Activated B cell treated with CpG ODN at 0.5 μM for 24 hours (primary cell): Measurements from ENCODE around the gene PSMD3. TPM values are rescaled to one million over a fixed set of nuclear protein-coding genes. Genes with fewer than 3 reads are reported as not detected.

ENCODE experiments used
- ATAC-seq: fragments of 200-7000 bp; cut with Tn5 transposase; one replicate; pipeline ENCODE4 v1.10.0; 2021; ENCODE audit warnings: low read depth, mild to moderate bottlenecking, moderate library complexity
- CTCF ChIA-PET: fragments of 350-600 bp; sonication (Branson Sonifier 250); formaldehyde crosslinking; loops from one replicate; lab custom pipeline; 2021; ENCODE audit warnings: antibody characterized with exemption; lab: Charles Lee
- POLR2A ChIA-PET: fragments of 350-600 bp; sonication (Branson Sonifier 250); formaldehyde crosslinking; loops from one replicate; lab custom pipeline; 2021; ENCODE audit warnings: antibody characterized with exemption; lab: Charles Lee
- DNase-seq: peaks from one replicate; pipeline ENCODE4 v3.0.0; 2022
- H3K27ac Mint-ChIP-seq: one replicate; pipeline ENCODE4 v1.8.0; 2020; ENCODE audit warnings: mixed read lengths
- H3K27me3 Mint-ChIP-seq: one replicate; pipeline ENCODE4 v1.8.0; 2021; ENCODE audit warnings: mixed read lengths
- H3K36me3 Mint-ChIP-seq: one replicate; pipeline ENCODE4 v1.8.0; 2021; ENCODE audit warnings: low read depth, mixed read lengths
- H3K4me1 Mint-ChIP-seq: one replicate; pipeline ENCODE4 v1.8.0; 2021; ENCODE audit warnings: mixed read lengths
- H3K4me3 Mint-ChIP-seq: one replicate; pipeline ENCODE4 v1.8.0; 2020; ENCODE audit warnings: mild to moderate bottlenecking, mixed read lengths
- H3K9me3 Mint-ChIP-seq: one replicate; pipeline ENCODE4 v1.8.0; 2020; ENCODE audit warnings: mixed read lengths
- intact Hi-C: fragments of 100-400 bp; cut with micrococcal nuclease; formaldehyde crosslinking; loops from one replicate; pipeline ENCODE4 v1.15.1; 2024
- total RNA-seq: library from RNA; stranded (reverse); gene quantifications from 2 replicates; pipeline ENCODE4 v1.2.3, GENCODE V29; 2022
- TF ChIP-seq, protein P1 (sequence below): fragments of 200-600 bp; IDR thresholded peaks from one replicate; pipeline ENCODE4 v1.8.0; 2022; ENCODE audit warnings: antibody characterized with exemption, mild to moderate bottlenecking

The PSMD3 gene
- total RNA-seq, 1 donor from 2014 or later: 127 TPM

DNA sequence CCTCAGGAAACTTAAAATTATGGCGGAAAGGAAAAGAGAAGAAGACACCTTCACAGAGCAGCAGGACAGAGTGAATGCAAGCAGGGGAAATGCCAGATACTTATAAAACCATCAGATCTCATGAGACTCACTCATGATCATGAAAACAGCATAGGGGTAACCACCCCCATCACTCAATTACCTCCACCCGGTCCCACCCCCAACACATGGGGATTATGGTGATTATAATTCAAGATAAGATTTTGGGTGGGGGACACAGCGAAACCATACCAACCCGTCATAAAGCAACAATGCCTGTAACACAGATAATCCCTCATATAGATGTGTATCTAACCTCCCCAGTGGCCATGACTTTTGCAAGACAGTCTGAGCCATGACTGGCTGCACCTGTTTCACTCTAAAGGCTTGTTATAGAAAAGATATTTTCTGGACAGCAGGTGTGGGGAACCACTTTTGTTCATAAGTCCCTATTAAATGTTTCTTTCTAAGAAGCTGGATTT lies 24.8 kb upstream of the PSMD3 start:
- no peak for ATAC-seq
- H3K36me3 Mint-ChIP-seq: no peaks in the 10 kb centered on the region
- peak overlapping the region; percentile 10 for H3K27ac Mint-ChIP-seq
- intact Hi-C loops: no loop called here
- DNase-seq: no peak
- no peaks in the 10 kb centered on the region for H3K9me3 Mint-ChIP-seq
- no peaks in the 10 kb centered on the region for H3K27me3 Mint-ChIP-seq
- ChIA-PET POLR2A (interaction anchor here (3.3 kb wide), 1 partner anchor 25 kb away, joined by 29 read pairs; the partner anchor contains the start of gene PSMD3), CTCF (interaction anchor here (0.6 to 5.5 kb wide), 3 partner anchors 24 to 333 kb away, joined by 3 to 30 read pairs (median 10); partner anchors contain the start of gene PSMD3)
- TF ChIP-seq, protein P1, sequence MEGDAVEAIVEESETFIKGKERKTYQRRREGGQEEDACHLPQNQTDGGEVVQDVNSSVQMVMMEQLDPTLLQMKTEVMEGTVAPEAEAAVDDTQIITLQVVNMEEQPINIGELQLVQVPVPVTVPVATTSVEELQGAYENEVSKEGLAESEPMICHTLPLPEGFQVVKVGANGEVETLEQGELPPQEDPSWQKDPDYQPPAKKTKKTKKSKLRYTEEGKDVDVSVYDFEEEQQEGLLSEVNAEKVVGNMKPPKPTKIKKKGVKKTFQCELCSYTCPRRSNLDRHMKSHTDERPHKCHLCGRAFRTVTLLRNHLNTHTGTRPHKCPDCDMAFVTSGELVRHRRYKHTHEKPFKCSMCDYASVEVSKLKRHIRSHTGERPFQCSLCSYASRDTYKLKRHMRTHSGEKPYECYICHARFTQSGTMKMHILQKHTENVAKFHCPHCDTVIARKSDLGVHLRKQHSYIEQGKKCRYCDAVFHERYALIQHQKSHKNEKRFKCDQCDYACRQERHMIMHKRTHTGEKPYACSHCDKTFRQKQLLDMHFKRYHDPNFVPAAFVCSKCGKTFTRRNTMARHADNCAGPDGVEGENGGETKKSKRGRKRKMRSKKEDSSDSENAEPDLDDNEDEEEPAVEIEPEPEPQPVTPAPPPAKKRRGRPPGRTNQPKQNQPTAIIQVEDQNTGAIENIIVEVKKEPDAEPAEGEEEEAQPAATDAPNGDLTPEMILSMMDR: no peak
- H3K4me3 Mint-ChIP-seq: no peak overlapping the region
- H3K4me1 Mint-ChIP-seq: peaks cover 21% of the 10 kb centered on the region

DNA sequence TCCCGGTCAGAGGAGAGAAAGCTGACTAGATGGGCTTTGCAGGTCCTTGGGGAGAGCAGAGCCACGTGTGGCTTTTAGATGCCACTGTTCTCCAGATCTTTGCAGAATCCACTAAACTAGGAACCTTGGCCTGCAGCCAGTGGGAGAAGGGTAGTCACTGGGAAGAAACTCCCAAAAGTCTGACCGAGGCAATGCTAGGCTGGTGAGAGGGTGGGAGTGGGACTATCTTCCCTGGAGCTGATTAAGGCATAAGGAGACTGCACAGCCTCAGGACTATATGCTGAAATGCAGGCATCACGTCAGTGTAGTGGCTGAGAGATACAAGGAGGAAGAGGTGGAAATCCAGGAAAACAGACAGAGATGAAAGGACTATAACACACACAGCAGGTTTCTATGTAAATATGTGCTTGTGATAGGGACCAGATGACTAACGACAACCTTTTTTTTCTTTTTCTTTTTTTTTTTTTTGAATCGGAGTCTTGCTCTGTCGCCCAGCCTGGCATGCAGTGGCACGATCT lies 20.0 kb upstream of the PSMD3 start:
- no peak overlapping the region for H3K27ac Mint-ChIP-seq
- ChIA-PET CTCF (interaction anchor here (0.9 to 5.5 kb wide), 2 partner anchors 88 to 339 kb away, joined by 3 to 30 read pairs; no protein-coding TSS in a partner anchor), POLR2A (no interaction called here)
- H3K27me3 Mint-ChIP-seq: peaks cover 4% of the 10 kb centered on the region
- H3K36me3 Mint-ChIP-seq: no peaks in the 10 kb centered on the region
- H3K4me1 Mint-ChIP-seq: peaks cover 15% of the 10 kb centered on the region
- intact Hi-C loops: no loop called here
- H3K4me3 Mint-ChIP-seq: no peak overlapping the region
- TF ChIP-seq, protein P1: no peak
- no peak for DNase-seq
- ATAC-seq: no peak
- no peaks in the 10 kb centered on the region for H3K9me3 Mint-ChIP-seq

DNA sequence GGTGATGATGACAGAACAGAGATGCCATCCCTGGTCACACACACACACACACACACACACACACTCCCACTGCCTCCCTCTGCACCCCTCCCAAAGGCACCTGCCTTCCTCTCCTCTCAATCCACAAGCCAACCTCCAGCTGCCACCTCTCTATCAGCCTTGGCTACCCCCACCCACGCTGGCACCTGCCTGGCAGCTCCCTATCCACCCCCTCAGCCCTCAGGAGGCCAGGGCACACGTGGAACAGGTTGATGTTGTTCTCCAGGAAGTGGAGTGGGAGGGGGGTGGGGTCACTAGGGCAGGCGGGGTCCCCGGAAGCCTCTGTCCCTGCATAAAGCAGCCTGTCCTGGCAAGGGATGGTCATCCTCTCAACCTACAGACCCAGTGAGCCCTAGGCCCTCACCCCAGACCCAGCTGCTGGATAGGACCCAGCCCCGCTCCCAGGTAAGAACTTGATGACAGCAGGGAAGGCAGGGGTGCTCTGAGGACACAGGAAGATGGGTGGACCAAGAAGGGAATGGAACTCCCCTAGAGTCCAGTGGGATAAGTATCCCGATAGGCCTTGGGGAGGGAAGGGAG lies 17.9 kb upstream of the PSMD3 start, which contains the start of gene GSDMA:
TSS of gene GSDMA (plus strand) at position 363 of the 579 bp plus-strand sequence. CDS start 2,684 bp downstream, outside the sequence.
- H3K36me3 Mint-ChIP-seq: no peaks in the 10 kb centered on the region
- peaks cover 15% of the 10 kb centered on the region for H3K4me1 Mint-ChIP-seq
- H3K27me3 Mint-ChIP-seq: peaks cover 6% of the 10 kb centered on the region
- no peak within 1 kb of the TSS for H3K27ac Mint-ChIP-seq
- intact Hi-C loops: no loop called here
- TF ChIP-seq, protein P1: no peak
- H3K4me3 Mint-ChIP-seq: no peak within 1 kb of the TSS
- no peak for DNase-seq
- ChIA-PET POLR2A (no interaction called here), CTCF (interaction anchor here (0.8 kb wide), 1 partner anchor 254 kb away, joined by 3 read pairs; no protein-coding TSS in a partner anchor)
- ATAC-seq: no peak
- H3K9me3 Mint-ChIP-seq: no peaks in the 10 kb centered on the region

DNA sequence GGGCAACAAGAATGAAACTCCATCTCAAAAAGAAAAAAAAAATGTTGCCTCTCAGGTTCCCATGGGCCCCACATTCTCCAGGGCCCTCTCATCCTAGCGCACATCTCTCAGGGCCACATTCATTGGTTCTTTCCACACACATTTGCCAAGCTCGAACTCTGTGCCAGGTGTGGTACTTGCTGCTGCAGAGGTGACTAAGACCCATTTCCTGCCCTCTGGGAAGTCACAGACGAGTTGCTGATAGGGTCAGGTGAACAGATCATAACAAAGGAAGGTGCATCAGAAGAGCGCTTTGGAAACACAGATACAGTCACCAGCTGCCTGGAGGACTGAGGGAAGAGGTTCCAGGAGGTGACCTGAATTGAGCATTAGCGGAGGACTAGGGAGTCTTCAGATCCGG lies 16.8 kb upstream of the PSMD3 start:
- H3K9me3 Mint-ChIP-seq: no peaks in the 10 kb centered on the region
- H3K36me3 Mint-ChIP-seq: no peaks in the 10 kb centered on the region
- H3K27me3 Mint-ChIP-seq: peaks cover 11% of the 10 kb centered on the region
- TF ChIP-seq, protein P1: no peak
- no peak overlapping the region for H3K4me3 Mint-ChIP-seq
- ATAC-seq (no peak), DNase-seq (no peak)
- CTCF ChIA-PET: no interaction called here
- intact Hi-C loops: no loop called here
- POLR2A ChIA-PET: no interaction called here
- no peak overlapping the region for H3K27ac Mint-ChIP-seq
- peaks cover 13% of the 10 kb centered on the region for H3K4me1 Mint-ChIP-seq

DNA sequence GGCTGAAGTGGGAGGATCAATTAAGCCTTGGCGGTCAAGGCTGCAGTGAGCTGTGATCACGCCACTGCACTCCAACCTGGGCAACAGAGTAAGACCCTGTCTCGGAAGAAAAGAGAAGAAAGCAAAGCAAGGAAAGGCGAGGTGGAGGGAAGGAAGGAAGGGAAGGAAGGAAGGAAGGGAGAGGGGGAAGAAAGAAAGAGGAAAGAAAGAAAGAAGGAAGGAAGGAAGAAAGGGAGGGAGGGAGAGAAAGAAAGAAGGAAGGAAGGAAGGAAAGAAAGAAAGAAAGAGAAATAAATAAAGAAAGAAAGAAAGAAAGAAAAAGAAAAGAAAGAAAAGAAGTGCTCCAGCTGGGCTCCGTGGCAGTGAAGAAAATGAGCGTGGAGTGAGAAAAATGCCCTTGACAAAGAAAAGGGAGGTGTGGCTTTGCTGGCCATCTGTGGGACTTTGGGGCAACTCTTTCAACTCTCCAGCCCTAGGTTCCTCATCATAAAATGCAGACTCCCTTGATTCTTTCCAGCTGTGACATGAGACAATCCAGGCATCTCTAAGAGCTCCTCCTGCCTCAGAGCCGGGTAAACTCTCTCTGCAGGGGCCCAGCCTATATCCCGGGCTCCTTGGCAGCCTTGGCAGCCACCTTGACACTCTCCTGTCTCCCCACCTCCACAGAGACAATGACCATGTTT lies 15.4 kb upstream of the PSMD3 start:
- ATAC-seq: no peak
- Mint-ChIP-seq H3K4me3 (no peak overlapping the region), H3K27me3 (peaks cover 19% of the 10 kb centered on the region), H3K9me3 (no peaks in the 10 kb centered on the region), H3K36me3 (no peaks in the 10 kb centered on the region), H3K27ac (no peak overlapping the region), H3K4me1 (peaks cover 7% of the 10 kb centered on the region)
- DNase-seq: no peak
- ChIA-PET CTCF (interaction anchor here (0.6 to 1.2 kb wide), 2 partner anchors 16 to 42 kb away, joined by 3 read pairs; partner anchors contain the start of gene PSMD3), POLR2A (no interaction called here)
- intact Hi-C loops: no loop called here
- TF ChIP-seq, protein P1: no peak
